Neural crest cell (in vitro differentiated cells): Measurements from ENCODE around the gene ZNF845. TPM values are rescaled to one million over a fixed set of nuclear protein-coding genes. Genes with fewer than 3 reads are reported as not detected.
"Not testable (repeated sequence)": the region's sequence is repeated elsewhere in the genome, so short reads cannot be mapped to it uniquely, and the experiment has no call there.

Experiments used
- DNase-seq: peaks from one replicate; pipeline ENCODE4 v3.0.0; 2021; ENCODE audit warnings: low read depth, mixed read lengths, low spot score
- H3K27ac Mint-ChIP-seq: one replicate; pipeline ENCODE4 v1.8.0; 2021; ENCODE audit warnings: mild to moderate bottlenecking, mixed read lengths; ENCODE audit not compliant: unreplicated experiment
- H3K27me3 Mint-ChIP-seq: 2 replicates; pipeline ENCODE4 v1.8.0; 2021; ENCODE audit warnings: low read depth, mild to moderate bottlenecking, mixed read lengths
- H3K36me3 Mint-ChIP-seq: 2 replicates; pipeline ENCODE4 v1.8.0; 2021; ENCODE audit warnings: low read depth, mild to moderate bottlenecking, mixed read lengths
- H3K4me1 Mint-ChIP-seq: 2 replicates; pipeline ENCODE4 v1.8.0; 2021; ENCODE audit warnings: mixed read lengths
- H3K4me3 Mint-ChIP-seq: one replicate; pipeline ENCODE4 v1.8.0; 2021; ENCODE audit warnings: mild to moderate bottlenecking, mixed read lengths
- H3K9me3 Mint-ChIP-seq: 2 replicates; pipeline ENCODE4 v1.8.0; 2021; ENCODE audit warnings: mixed read lengths
- CTCF ChIP-seq: fragments of 200-600 bp; sonication (generic); conservative IDR thresholded peaks from 2 replicates; pipeline ENCODE4 v1.5.0; 2021; ENCODE audit warnings: antibody characterized with exemption, mild to moderate bottlenecking
- long read RNA-seq: library from polyadenylated mRNA; unstranded; transcript quantifications from one replicate; pipeline ENCODE4 v2.0.0, GENCODE V29; 2020
- total RNA-seq: library from RNA; stranded (reverse); gene quantifications from 2 replicates; pipeline ENCODE4 v1.2.1, GENCODE V29; 2021

Gene ZNF845
- 7.9 and 8.2 TPM in 2 replicates for total RNA-seq
- long read RNA-seq, full-length matches to known transcripts: 4 of 5 reads
- long read RNA-seq, partial matches to known transcripts: 1 of 5 reads
- long read RNA-seq, other reads (novel, unspliced or antisense): 0 of 5 reads

DNA sequence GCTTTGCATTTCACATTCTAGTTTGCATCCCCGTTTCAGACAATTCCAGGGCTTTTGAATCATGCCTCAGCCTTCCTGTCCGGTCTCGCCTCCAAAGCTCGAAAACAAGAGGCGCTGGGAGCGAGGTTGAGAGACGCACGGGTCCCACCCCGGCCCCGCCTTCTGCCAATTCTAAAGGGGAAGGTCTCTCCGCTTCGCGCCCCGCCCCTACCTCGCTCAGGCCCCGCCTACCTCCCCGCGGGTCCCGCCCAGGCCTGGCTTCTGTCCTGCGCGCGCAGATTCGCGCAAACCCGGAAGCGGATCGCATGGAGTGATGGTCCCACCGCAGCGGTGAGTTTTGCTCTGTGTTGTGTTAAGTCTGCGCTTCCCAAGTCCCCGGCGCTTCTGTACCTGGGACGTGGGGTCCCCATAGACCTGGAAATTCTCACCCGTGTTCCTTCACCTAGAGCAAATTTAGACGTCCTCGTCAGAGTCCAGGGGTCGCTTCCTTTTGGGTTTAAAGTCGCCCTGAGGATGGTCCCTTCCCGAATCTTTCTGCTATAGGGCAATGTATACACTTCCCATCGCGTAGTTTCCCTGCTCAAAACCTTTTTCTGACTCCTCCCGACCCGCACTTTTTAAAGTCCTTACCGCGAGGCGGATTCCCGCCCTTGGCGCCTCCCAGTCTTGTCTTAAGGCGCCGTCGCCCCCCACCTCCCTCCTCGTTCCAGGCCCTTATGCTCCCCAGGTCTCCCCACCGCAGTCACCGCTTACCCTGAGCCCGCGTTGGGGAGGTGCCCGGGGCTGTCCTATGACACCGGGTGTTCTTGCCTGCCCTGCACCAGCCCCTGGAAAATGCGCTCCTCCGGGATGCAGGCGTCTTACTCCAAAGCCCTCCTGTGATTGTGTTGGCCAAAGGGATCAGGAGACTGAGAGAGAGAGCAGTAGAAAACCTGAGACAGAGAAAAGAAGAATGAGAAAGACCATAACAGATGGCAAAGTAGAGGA lies at the start of gene ZNF845:
Gene ZNF845, plus strand, starts transcription at position 287 of the 987 bp plus-strand sequence. CDS start 7,559 bp downstream, outside the sequence.
- H3K27ac Mint-ChIP-seq: peak within 1 kb of the TSS; percentile 93
- H3K36me3 Mint-ChIP-seq: peaks cover 7% of the 10 kb centered on the region

GRCh38 chr19:53285087-53285486 lies 48.5 kb upstream of the ZNF845 start:
- peaks cover 3% of the 10 kb centered on the region for H3K36me3 Mint-ChIP-seq
- no peak for DNase-seq
- peaks cover 3% of the 10 kb centered on the region for H3K9me3 Mint-ChIP-seq
- no peak overlapping the region for H3K4me3 Mint-ChIP-seq
- H3K27me3 Mint-ChIP-seq: no peaks in the 10 kb centered on the region
- no peak for TF ChIP-seq CTCF
- H3K4me1 Mint-ChIP-seq: no peaks in the 10 kb centered on the region
- no peak overlapping the region for H3K27ac Mint-ChIP-seq

More for the DNA sequence above, at the start of gene ZNF845:
- DNase-seq: peak; percentile 97
- Mint-ChIP-seq H3K27me3 (no peaks in the 10 kb centered on the region), H3K4me3 (peak within 1 kb of the TSS; percentile 94), H3K4me1 (peaks cover 16% of the 10 kb centered on the region), H3K9me3 (peaks cover 7% of the 10 kb centered on the region)
- no peak for TF ChIP-seq CTCF

DNA sequence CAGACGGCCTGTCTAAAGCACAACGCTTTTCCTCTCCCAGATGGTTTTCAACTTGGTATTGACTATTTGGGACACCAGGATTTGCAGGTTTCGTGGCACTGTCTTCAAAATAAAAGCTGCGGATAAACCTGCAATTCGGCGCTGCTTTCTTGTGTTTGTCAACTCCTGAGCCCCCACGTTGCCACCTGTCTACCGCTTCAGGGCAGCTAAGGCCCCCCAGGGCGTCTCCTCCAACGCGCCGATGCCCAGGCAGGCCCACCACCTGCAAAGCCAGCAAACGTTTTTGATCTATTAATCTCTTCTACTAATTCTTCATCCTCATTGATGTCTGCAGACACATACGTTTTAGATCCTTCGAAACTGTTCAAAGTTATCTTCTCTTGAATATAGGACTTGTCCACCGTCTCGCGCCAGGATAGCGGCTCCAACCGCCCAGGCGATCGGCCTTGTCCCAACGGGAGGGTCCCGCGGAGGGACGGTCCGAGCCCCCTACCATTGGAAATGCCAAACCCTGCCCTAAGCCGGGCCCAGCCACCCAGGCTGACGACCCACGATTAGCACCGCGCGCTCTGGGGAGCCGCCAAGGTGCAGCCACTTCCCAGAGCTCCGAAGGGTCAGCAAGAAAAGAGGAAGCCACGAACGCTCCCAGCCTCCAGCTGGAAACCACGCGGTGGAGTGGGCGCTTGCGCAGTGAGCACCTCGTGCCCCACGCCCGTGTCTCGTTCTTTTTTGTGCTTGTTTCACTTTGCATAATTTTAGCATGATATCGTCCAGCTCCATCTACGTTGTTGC lies 42.6 kb upstream of the ZNF845 start:
- Mint-ChIP-seq H3K27ac (no peak overlapping the region), H3K4me1 (no peaks in the 10 kb centered on the region), H3K4me3 (no peak overlapping the region), H3K36me3 (peaks cover 3% of the 10 kb centered on the region), H3K9me3 (peaks cover 19% of the 10 kb centered on the region), H3K27me3 (no peaks in the 10 kb centered on the region)
- no peak for TF ChIP-seq CTCF
- DNase-seq: no peak

DNA sequence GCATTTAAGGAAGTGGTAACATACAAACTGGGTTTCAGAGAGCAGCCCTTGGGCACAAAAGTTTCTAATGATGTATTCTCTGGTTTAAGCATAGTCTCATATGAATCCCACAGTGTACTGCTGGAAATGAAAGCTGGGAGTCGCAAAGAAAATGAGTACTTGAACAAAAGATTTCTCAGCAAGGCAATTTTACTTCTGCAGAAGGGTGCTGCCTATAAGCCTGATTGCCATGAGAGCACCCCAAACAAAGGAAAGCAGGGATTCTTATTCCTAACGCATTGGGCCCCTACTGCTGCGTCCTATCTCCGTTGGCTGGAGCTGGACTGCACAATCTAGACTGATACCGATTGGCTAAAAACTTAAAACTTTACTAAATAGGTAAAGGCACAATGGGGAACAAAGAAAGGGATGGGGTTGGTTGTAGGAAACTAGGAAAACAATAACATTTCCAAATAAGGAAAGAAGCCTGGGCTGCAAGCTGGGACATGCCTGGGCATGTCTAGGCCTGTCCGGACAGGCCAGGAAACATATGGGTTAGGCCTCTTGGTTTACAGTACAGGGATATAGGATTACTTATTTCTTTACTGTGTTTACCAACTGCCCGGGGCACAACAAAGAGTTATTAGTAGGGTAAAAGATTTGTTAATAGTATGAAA lies 38.6 kb upstream of the ZNF845 start:
- TF ChIP-seq CTCF: no peak
- no peaks in the 10 kb centered on the region for H3K27me3 Mint-ChIP-seq
- no peak overlapping the region for H3K27ac Mint-ChIP-seq
- peaks cover 20% of the 10 kb centered on the region for H3K9me3 Mint-ChIP-seq
- no peak for DNase-seq
- H3K36me3 Mint-ChIP-seq: peaks cover 2% of the 10 kb centered on the region
- no peak overlapping the region for H3K4me3 Mint-ChIP-seq
- no peaks in the 10 kb centered on the region for H3K4me1 Mint-ChIP-seq

GRCh38 chr19:53301341-53301740 lies 32.2 kb upstream of the ZNF845 start:
- not testable (repeated sequence) for H3K27ac Mint-ChIP-seq, H3K4me1 Mint-ChIP-seq, H3K36me3 Mint-ChIP-seq, H3K9me3 Mint-ChIP-seq, DNase-seq, H3K4me3 Mint-ChIP-seq
- H3K27me3 Mint-ChIP-seq: peaks cover 12% of the 10 kb centered on the region
